NCI-H1436 treated with DMSO at 0.1 percent for 48 hours (cell line): ENCODE data around the gene KCNQ1OT1.

ENCODE experiments used
- DNase-seq: peaks from one replicate; lab custom pipeline; 2025; lab: John Stamatoyannopoulos, UW

Gene KCNQ1OT1

GRCh38 chr11:2686360-2687222 is 13.2 kb downstream of the KCNQ1OT1 start:
- DNase-seq, result no peak

GRCh38 chr11:2685566-2686359 is 14.0 kb downstream of the KCNQ1OT1 start:
- no peak for DNase-seq

GRCh38 chr11:2685051-2685450 is 14.7 kb downstream of the KCNQ1OT1 start:
- DNase-seq, result no peak

- no peak for DNase-seq
These were observed 15.2 kb downstream of the KCNQ1OT1 start for GRCh38 chr11:2684581-2684980.

- DNase-seq, result no peak
These were observed 16.0 kb downstream of the KCNQ1OT1 start for GRCh38 chr11:2683806-2684205.

GRCh38 chr11:2681408-2682145 is 18.2 kb downstream of the KCNQ1OT1 start:
- no peak for DNase-seq

GRCh38 chr11:2679011-2679676 is 20.6 kb downstream of the KCNQ1OT1 start:
- DNase-seq, result no peak

- no peak for DNase-seq
These were observed 21.4 kb downstream of the KCNQ1OT1 start for GRCh38 chr11:2678396-2678795.

- no peak for DNase-seq
These were observed 22.7 kb downstream of the KCNQ1OT1 start for GRCh38 chr11:2677127-2677526.

GRCh38 chr11:2675540-2675939 is 24.3 kb downstream of the KCNQ1OT1 start:
- DNase-seq, result no peak

GRCh38 chr11:2674658-2675131 is 25.1 kb downstream of the KCNQ1OT1 start:
- DNase-seq, result no peak

- DNase-seq, result no peak
These were observed 25.8 kb downstream of the KCNQ1OT1 start for GRCh38 chr11:2673871-2674471.

GRCh38 chr11:2673250-2673610 is 26.6 kb downstream of the KCNQ1OT1 start:
- DNase-seq, result no peak

GRCh38 chr11:2672553-2673249 is 27.1 kb downstream of the KCNQ1OT1 start:
- DNase-seq, result no peak

- DNase-seq, result no peak
These were observed 28.0 kb downstream of the KCNQ1OT1 start for GRCh38 chr11:2671748-2672147.

- DNase-seq, result no peak
These were observed 29.2 kb downstream of the KCNQ1OT1 start for GRCh38 chr11:2670541-2671100.

GRCh38 chr11:2669634-2670469 is 29.9 kb downstream of the KCNQ1OT1 start:
- no peak for DNase-seq

GRCh38 chr11:2668876-2669275 is 30.9 kb downstream of the KCNQ1OT1 start:
- DNase-seq, result no peak

- DNase-seq, result no peak
These were observed 31.9 kb downstream of the KCNQ1OT1 start for GRCh38 chr11:2667940-2668339.
